ENCODE measurements around the gene ATCAY.
"Not testable (repeated sequence)": the region's sequence is repeated elsewhere in the genome, so short reads cannot be mapped to it uniquely, and the experiment has no call there.

DNA sequence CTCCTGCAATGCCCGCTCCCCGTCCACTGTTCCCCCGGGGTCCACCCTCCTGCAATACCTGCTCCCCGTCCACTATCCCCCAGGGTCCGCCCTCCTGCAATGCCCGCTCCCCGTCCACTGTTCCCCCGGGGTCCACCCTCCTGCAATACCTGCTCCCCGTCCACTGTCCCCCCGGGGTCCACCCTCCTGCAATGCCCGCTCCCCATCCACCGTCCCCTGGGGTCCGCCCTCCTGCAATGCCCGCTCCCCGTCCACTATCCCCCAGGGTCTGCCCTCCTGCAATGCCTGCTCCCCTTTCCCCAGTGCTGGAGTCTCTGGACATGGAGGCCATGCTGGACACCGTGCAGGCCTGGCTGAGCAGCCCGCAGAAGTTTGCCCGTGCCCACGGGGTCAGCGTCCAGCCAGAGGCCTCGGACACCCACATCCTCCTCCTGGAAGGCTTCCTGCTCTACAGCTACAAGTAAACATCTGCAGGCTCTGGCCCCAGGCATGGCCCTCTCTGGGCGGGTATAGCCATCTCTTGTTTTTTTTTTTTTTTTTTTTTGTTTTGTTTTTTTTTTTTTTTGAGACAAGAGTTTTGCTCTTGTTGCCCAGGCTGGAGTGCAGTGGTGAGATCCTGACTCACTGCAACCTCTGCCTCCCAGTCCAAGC, 57.9 kb downstream of the ATCAY start:
- TF ChIP-seq, protein P1, sequence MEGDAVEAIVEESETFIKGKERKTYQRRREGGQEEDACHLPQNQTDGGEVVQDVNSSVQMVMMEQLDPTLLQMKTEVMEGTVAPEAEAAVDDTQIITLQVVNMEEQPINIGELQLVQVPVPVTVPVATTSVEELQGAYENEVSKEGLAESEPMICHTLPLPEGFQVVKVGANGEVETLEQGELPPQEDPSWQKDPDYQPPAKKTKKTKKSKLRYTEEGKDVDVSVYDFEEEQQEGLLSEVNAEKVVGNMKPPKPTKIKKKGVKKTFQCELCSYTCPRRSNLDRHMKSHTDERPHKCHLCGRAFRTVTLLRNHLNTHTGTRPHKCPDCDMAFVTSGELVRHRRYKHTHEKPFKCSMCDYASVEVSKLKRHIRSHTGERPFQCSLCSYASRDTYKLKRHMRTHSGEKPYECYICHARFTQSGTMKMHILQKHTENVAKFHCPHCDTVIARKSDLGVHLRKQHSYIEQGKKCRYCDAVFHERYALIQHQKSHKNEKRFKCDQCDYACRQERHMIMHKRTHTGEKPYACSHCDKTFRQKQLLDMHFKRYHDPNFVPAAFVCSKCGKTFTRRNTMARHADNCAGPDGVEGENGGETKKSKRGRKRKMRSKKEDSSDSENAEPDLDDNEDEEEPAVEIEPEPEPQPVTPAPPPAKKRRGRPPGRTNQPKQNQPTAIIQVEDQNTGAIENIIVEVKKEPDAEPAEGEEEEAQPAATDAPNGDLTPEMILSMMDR (IDR thresholded peaks at IDR 0.05; ENCODE audit: low read depth, low read length), result not testable (repeated sequence)
- TF ChIP-seq EZH2phosphoT487 (IDR thresholded peaks at IDR 0.05; ENCODE audit: low read depth), result not testable (repeated sequence)

Data from OCI-LY3 (cell line).